Gastroesophageal sphincter (tissue), 3 donors: Measurements from ENCODE around the gene PMPCB.

Experiments used
- CTCF ChIP-seq, 4 experiments: fragments of 200-600 bp in 2 of 4; fragments of 450-650 bp in 2 of 4; sonication (generic) in 1 of 4; IDR thresholded peaks; one replicate each; pipeline ENCODE4 v1.5.1; 2017 to 2019; ENCODE audit warnings: antibody characterized with exemption in 4 of 4, mild to moderate bottlenecking in 2 of 4, moderate library complexity in 2 of 4
- POLR2A ChIP-seq, 2 donors: fragments of 450-650 bp; IDR thresholded peaks; one replicate each; pipeline ENCODE4 v1.6.1; 2017; ENCODE audit warnings: antibody characterized with exemption in 2 of 2, mild to moderate bottlenecking in 2 of 2, moderate library complexity in 1 of 2
- POLR2AphosphoS5 ChIP-seq: sonication (generic); formaldehyde crosslinking; IDR thresholded peaks from one replicate; pipeline ENCODE4 v1.6.1; 2017; ENCODE audit warnings: antibody characterized with exemption

GRCh38 chr7:103299660-103300059 is 2.4 kb downstream of the PMPCB start:
- TF ChIP-seq CTCF (IDR thresholded peaks at IDR 0.05), result no peak
- TF ChIP-seq POLR2AphosphoS5, result no peak
- TF ChIP-seq POLR2A (IDR thresholded peaks at IDR 0.05), result no peak
